ENCODE data around the gene IDH3A. TPM values are rescaled to one million over a fixed set of nuclear protein-coding genes. Genes with fewer than 3 reads are reported as not detected.

The IDH3A gene
- total RNA-seq, 1 experiment from 2014 or later = 111 TPM

GRCh38 chr15:78120523-78120922, 28.6 kb upstream of the IDH3A start:
- CTCF ChIA-PET = no interaction called here
- TF ChIP-seq, protein P1, sequence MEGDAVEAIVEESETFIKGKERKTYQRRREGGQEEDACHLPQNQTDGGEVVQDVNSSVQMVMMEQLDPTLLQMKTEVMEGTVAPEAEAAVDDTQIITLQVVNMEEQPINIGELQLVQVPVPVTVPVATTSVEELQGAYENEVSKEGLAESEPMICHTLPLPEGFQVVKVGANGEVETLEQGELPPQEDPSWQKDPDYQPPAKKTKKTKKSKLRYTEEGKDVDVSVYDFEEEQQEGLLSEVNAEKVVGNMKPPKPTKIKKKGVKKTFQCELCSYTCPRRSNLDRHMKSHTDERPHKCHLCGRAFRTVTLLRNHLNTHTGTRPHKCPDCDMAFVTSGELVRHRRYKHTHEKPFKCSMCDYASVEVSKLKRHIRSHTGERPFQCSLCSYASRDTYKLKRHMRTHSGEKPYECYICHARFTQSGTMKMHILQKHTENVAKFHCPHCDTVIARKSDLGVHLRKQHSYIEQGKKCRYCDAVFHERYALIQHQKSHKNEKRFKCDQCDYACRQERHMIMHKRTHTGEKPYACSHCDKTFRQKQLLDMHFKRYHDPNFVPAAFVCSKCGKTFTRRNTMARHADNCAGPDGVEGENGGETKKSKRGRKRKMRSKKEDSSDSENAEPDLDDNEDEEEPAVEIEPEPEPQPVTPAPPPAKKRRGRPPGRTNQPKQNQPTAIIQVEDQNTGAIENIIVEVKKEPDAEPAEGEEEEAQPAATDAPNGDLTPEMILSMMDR (IDR thresholded peaks at IDR 0.05; ENCODE audit: unreplicated experiment) = no peak
- Mint-ChIP-seq H3K36me3 (ENCODE audit: insufficient read depth, unreplicated experiment) (no peaks in the 10 kb centered on the region), H3K9me3 (ENCODE audit: low read depth, unreplicated experiment) (no peaks in the 10 kb centered on the region), H3K4me3 (ENCODE audit: low read depth, unreplicated experiment) (no peak overlapping the region), H3K4me1 (ENCODE audit: low read depth, unreplicated experiment) (no peaks in the 10 kb centered on the region), H3K27ac (ENCODE audit: unreplicated experiment) (no peak overlapping the region), H3K27me3 (ENCODE audit: unreplicated experiment) (no peaks in the 10 kb centered on the region)
- DNase-seq = no peak
- intact Hi-C loops (cut with micrococcal nuclease; ENCODE audit: unreplicated experiment) = no loop called here
- no TSS peak for BruUV-seq (replicated peaks)

- CTCF ChIA-PET = no interaction called here
- no peak for DNase-seq
- Mint-ChIP-seq H3K27ac (ENCODE audit: unreplicated experiment) (no peak overlapping the region), H3K4me3 (ENCODE audit: low read depth, unreplicated experiment) (no peak overlapping the region), H3K27me3 (ENCODE audit: unreplicated experiment) (no peaks in the 10 kb centered on the region), H3K36me3 (ENCODE audit: insufficient read depth, unreplicated experiment) (peaks cover 4% of the 10 kb centered on the region), H3K4me1 (ENCODE audit: low read depth, unreplicated experiment) (peaks cover 21% of the 10 kb centered on the region), H3K9me3 (ENCODE audit: low read depth, unreplicated experiment) (no peaks in the 10 kb centered on the region)
- intact Hi-C loops (cut with micrococcal nuclease; ENCODE audit: unreplicated experiment) = no loop called here
- TF ChIP-seq, protein P1 (IDR thresholded peaks at IDR 0.05; ENCODE audit: unreplicated experiment) = no peak
- no TSS peak for BruUV-seq (replicated peaks)
Measured at GRCh38 chr15:78125267-78125666, 23.9 kb upstream of the IDH3A start.

GRCh38 chr15:78127882-78128281, 21.3 kb upstream of the IDH3A start:
- no TSS peak for BruUV-seq (replicated peaks)
- peaks cover 23% of the 10 kb centered on the region for H3K4me1 Mint-ChIP-seq (ENCODE audit: low read depth, unreplicated experiment)
- CTCF ChIA-PET = interaction anchor here (0.6 to 0.7 kb wide), 2 partner anchors 113 to 211 kb away, joined by 4 to 5 read pairs; no protein-coding TSS in a partner anchor
- no peak overlapping the region for H3K27ac Mint-ChIP-seq (ENCODE audit: unreplicated experiment)
- no peak for DNase-seq
- TF ChIP-seq, protein P1 (IDR thresholded peaks at IDR 0.05; ENCODE audit: unreplicated experiment) = no peak
- intact Hi-C loops (cut with micrococcal nuclease; ENCODE audit: unreplicated experiment) = no loop called here
- H3K9me3 Mint-ChIP-seq (ENCODE audit: low read depth, unreplicated experiment) = no peaks in the 10 kb centered on the region
- no peaks in the 10 kb centered on the region for H3K27me3 Mint-ChIP-seq (ENCODE audit: unreplicated experiment)
- H3K4me3 Mint-ChIP-seq (ENCODE audit: low read depth, unreplicated experiment) = no peak overlapping the region
- H3K36me3 Mint-ChIP-seq (ENCODE audit: insufficient read depth, unreplicated experiment) = peaks cover 21% of the 10 kb centered on the region

DNA sequence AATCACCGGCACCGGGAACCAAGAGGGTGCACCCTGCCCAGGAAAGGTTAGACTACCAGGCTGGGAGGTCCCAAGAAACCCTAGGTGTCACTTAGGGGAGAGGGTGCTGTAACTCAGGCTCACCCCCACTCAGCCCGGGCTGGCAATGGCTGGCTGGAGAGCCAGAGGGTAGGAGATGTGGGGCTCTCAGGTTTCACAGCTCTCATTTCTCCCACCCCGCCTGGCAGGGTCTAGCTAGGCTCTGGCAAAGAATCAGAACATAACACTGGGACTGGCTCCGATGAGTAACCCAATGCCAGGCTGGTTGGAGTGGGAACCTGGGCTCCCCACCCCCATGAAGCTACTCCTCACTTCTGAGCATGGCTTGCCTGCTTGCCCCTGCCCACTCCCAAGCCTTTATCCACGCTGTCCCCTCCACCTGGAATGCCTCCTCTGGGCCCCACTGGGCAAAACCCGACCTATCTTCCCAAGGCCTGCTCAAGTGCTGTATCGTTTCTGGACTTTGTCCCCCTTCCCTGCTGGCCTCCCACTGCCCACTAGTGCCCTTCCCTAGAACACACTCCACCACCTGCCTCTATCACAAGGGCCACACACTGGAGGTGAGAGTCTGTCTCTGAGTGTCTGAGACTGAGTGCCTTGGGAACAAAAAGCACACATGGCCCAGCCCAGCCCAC, 19.9 kb upstream of the IDH3A start:
- H3K9me3 Mint-ChIP-seq (ENCODE audit: low read depth, unreplicated experiment) = no peaks in the 10 kb centered on the region
- TF ChIP-seq, protein P1 (IDR thresholded peaks at IDR 0.05; ENCODE audit: unreplicated experiment) = no peak
- intact Hi-C loops (cut with micrococcal nuclease; ENCODE audit: unreplicated experiment) = no loop called here
- H3K27me3 Mint-ChIP-seq (ENCODE audit: unreplicated experiment) = no peaks in the 10 kb centered on the region
- no peak for DNase-seq
- H3K4me1 Mint-ChIP-seq (ENCODE audit: low read depth, unreplicated experiment) = peaks cover 36% of the 10 kb centered on the region
- H3K36me3 Mint-ChIP-seq (ENCODE audit: insufficient read depth, unreplicated experiment) = peaks cover 28% of the 10 kb centered on the region
- CTCF ChIA-PET = interaction anchor here (0.6 kb wide), 1 partner anchor 16 kb away, joined by 8 read pairs; no protein-coding TSS in a partner anchor
- no TSS peak for BruUV-seq (replicated peaks)
- H3K27ac Mint-ChIP-seq (ENCODE audit: unreplicated experiment) = no peak overlapping the region
- H3K4me3 Mint-ChIP-seq (ENCODE audit: low read depth, unreplicated experiment) = no peak overlapping the region

Data from Calu3 (cell line).